Neural cell (in vitro differentiated cells): ENCODE data around the gene MRPL14. TPM values are rescaled to one million over a fixed set of nuclear protein-coding genes. Genes with fewer than 3 reads are reported as not detected.

Experiments
- H2AFZ ChIP-seq: fragments of 200-600, 300-800 bp; sonication (generic), shearing (Covaris generic); 2 replicates; pipeline ENCODE4 v1.6.0; 2014; ENCODE audit warnings: low read depth, mild to moderate bottlenecking, antibody characterized with exemption, low read length, moderate library complexity
- H3F3A ChIP-seq: fragments of 200-600 bp; shearing (Covaris generic); 2 replicates; pipeline ENCODE4 v1.6.1; 2016; ENCODE audit warnings: mild to moderate bottlenecking, moderate library complexity, mixed read lengths, antibody characterized with exemption, low read length; ENCODE audit not compliant: insufficient read depth, poor library complexity, severe bottlenecking
- H3K27ac ChIP-seq: fragments of 200-600, 300-800 bp; sonication (generic), shearing (Covaris generic); 2 replicates; pipeline ENCODE4 v1.5.1; 2014; ENCODE audit warnings: mild to moderate bottlenecking, low read length, moderate library complexity
- H3K27me3 ChIP-seq: fragments of 300-800, 200-600 bp; sonication (generic), shearing (Covaris generic); 2 replicates; pipeline ENCODE4 v1.6.0; 2014; ENCODE audit warnings: mild to moderate bottlenecking, low read depth, low read length, moderate library complexity; ENCODE audit not compliant: insufficient read depth
- H3K36me3 ChIP-seq: fragments of 300-800, 200-600 bp; sonication (generic), shearing (Covaris generic); 2 replicates; pipeline ENCODE4 v1.5.1; 2014; ENCODE audit warnings: mild to moderate bottlenecking, antibody characterized with exemption, low read length, moderate library complexity; ENCODE audit not compliant: insufficient read depth
- H3K4me2 ChIP-seq: fragments of 300-800, 200-600 bp; sonication (generic), shearing (Covaris generic); 2 replicates; pipeline ENCODE4 v1.6.0; 2014; ENCODE audit warnings: mild to moderate bottlenecking, low read length
- H3K4me3 ChIP-seq: fragments of 300-800, 200-600 bp; sonication (generic), shearing (Covaris generic); 2 replicates; pipeline ENCODE4 v1.5.1; 2014; ENCODE audit warnings: mild to moderate bottlenecking, low read length, moderate library complexity
- H3K79me2 ChIP-seq: fragments of 200-600 bp; shearing (Covaris generic); replicated peaks from 2 replicates; pipeline ENCODE4 v1.6.0; 2014; ENCODE audit warnings: mild to moderate bottlenecking, low read length, moderate library complexity; ENCODE audit not compliant: insufficient read depth
- H3K9ac ChIP-seq: fragments of 300-800, 200-600 bp; sonication (generic), shearing (Covaris generic); 2 replicates; pipeline ENCODE4 v1.6.1; 2016; ENCODE audit warnings: mild to moderate bottlenecking, low read length, mixed read lengths
- H3K9me2 ChIP-seq: fragments of 200-600 bp; shearing (Covaris generic); 2 replicates; pipeline ENCODE4 v1.6.1; 2016; ENCODE audit warnings: mild to moderate bottlenecking, low read length, mixed read lengths; ENCODE audit not compliant: insufficient read depth
- H3K9me3 ChIP-seq: fragments of 200-600, 300-800 bp; sonication (generic), shearing (Covaris generic); 2 replicates; pipeline ENCODE4 v1.6.1; 2016; ENCODE audit warnings: mild to moderate bottlenecking, mixed run types, low read length, moderate library complexity, mixed read lengths
- H4K20me1 ChIP-seq: fragments of 200-600 bp; shearing (Covaris generic); 2 replicates; pipeline ENCODE4 v1.6.1; 2016; ENCODE audit warnings: mild to moderate bottlenecking, mixed run types; ENCODE audit not compliant: insufficient read depth
- EP300 ChIP-seq: fragments of 450-650 bp; conservative IDR thresholded peaks from 2 replicates; pipeline ENCODE4 v1.6.1; 2014; ENCODE audit warnings: antibody characterized with exemption, mild to moderate bottlenecking, moderate library complexity; ENCODE audit not compliant: poor library complexity, severe bottlenecking
- EZH2 ChIP-seq: fragments of 200-600, 300-800 bp; shearing (Covaris generic), sonication (generic); IDR thresholded peaks from 2 replicates; pipeline ENCODE4 v1.6.1; 2014; ENCODE audit warnings: antibody characterized with exemption, low read length, borderline replicate concordance, mild to moderate bottlenecking; ENCODE audit not compliant: insufficient read depth, poor library complexity, severe bottlenecking
- MXI1 ChIP-seq: fragments of 450-650 bp; conservative IDR thresholded peaks from 2 replicates; pipeline ENCODE4 v1.6.1; 2014; ENCODE audit warnings: antibody characterized with exemption, mild to moderate bottlenecking; ENCODE audit not compliant: poor library complexity, severe bottlenecking
- POLR2AphosphoS5 ChIP-seq: IDR thresholded peaks from 2 replicates; pipeline ENCODE4 v1.6.1; 2012
- RAD21 ChIP-seq: fragments of 450-650 bp; conservative IDR thresholded peaks from 2 replicates; pipeline ENCODE4 v1.6.1; 2014; ENCODE audit warnings: antibody characterized with exemption, mild to moderate bottlenecking, moderate library complexity
- SMC3 ChIP-seq: fragments of 450-650 bp; conservative IDR thresholded peaks from 2 replicates; pipeline ENCODE4 v1.6.1; 2014; ENCODE audit warnings: antibody characterized with exemption, mild to moderate bottlenecking, moderate library complexity; ENCODE audit not compliant: poor library complexity
- TAF1 ChIP-seq: IDR thresholded peaks from 2 replicates; pipeline ENCODE4 v1.6.1; 2012; ENCODE audit warnings: low read depth
- polyA plus RNA-seq: library from polyadenylated mRNA; depleted of rRNA; stranded (reverse); fragments of >200 nt; gene quantifications from 2 replicates; pipeline ENCODE4 v1.2.3, GENCODE V29; 2014
- TF ChIP-seq, protein P1 (sequence below): fragments of 450-650 bp; IDR thresholded peaks from 2 replicates; pipeline ENCODE4 v1.5.1; 2014; ENCODE audit warnings: antibody characterized with exemption, mild to moderate bottlenecking, moderate library complexity; ENCODE audit not compliant: poor library complexity, severe bottlenecking
- TF ChIP-seq, protein P2 (sequence below): IDR thresholded peaks from 2 replicates; pipeline ENCODE4 v1.6.1; 2012; ENCODE audit warnings: borderline replicate concordance

MRPL14 gene
- polyA plus RNA-seq, 1 donor from 2014 or later = 66.4 TPM

DNA sequence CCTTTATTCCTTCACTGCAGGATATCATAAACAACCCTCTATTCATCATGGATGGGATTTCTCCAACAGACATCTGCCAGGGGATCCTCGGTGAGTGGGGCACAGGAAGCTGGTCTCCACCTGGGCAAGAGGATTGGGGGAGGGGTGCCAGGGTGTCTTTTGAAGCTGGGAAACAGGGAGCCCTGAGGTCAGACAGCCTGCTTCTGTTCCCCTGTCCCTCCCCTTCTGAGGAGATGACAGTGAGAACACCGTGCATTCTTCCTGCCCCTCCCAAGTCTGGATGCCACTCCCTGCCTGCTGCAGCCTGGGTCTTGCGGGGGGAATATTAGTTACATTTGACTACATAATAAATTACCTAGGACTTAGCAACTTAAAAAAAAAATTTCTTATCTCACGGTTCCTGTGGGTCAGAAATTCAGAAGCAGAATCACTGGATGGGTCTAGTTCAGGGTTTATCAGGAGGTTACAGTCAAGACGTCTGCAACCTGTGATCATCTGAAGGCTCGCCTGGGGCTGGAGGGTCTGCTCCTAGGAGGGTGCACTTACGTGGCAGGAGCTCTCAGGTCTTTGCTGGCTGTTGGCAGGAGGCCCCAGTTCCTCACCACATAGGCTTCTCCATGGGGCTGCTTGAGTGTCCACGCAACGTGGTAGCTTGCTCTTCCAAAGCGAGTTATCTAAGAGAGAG, 42.8 kb upstream of the MRPL14 start:
- Histone ChIP-seq H3K9me3 (no peaks in the 10 kb centered on the region), H3K36me3 (no peaks in the 10 kb centered on the region), H2AFZ (no peak overlapping the region), H3K79me2 (no peaks in the 10 kb centered on the region), H3K4me3 (no peak overlapping the region), H3F3A (no peaks in the 10 kb centered on the region), H3K9me2 (no peaks in the 10 kb centered on the region), H4K20me1 (no peaks in the 10 kb centered on the region), H3K9ac (no peak overlapping the region), H3K4me2 (no peak overlapping the region), H3K27ac (no peak overlapping the region), H3K27me3 (no peaks in the 10 kb centered on the region)
- TF ChIP-seq, protein P1, sequence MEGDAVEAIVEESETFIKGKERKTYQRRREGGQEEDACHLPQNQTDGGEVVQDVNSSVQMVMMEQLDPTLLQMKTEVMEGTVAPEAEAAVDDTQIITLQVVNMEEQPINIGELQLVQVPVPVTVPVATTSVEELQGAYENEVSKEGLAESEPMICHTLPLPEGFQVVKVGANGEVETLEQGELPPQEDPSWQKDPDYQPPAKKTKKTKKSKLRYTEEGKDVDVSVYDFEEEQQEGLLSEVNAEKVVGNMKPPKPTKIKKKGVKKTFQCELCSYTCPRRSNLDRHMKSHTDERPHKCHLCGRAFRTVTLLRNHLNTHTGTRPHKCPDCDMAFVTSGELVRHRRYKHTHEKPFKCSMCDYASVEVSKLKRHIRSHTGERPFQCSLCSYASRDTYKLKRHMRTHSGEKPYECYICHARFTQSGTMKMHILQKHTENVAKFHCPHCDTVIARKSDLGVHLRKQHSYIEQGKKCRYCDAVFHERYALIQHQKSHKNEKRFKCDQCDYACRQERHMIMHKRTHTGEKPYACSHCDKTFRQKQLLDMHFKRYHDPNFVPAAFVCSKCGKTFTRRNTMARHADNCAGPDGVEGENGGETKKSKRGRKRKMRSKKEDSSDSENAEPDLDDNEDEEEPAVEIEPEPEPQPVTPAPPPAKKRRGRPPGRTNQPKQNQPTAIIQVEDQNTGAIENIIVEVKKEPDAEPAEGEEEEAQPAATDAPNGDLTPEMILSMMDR = no peak
- TF ChIP-seq POLR2AphosphoS5 (no peak), EZH2 (no peak), TAF1 (no peak), MXI1 (no peak), RAD21 (no peak), SMC3 (no peak), EP300 (no peak)
- TF ChIP-seq, protein P2, sequence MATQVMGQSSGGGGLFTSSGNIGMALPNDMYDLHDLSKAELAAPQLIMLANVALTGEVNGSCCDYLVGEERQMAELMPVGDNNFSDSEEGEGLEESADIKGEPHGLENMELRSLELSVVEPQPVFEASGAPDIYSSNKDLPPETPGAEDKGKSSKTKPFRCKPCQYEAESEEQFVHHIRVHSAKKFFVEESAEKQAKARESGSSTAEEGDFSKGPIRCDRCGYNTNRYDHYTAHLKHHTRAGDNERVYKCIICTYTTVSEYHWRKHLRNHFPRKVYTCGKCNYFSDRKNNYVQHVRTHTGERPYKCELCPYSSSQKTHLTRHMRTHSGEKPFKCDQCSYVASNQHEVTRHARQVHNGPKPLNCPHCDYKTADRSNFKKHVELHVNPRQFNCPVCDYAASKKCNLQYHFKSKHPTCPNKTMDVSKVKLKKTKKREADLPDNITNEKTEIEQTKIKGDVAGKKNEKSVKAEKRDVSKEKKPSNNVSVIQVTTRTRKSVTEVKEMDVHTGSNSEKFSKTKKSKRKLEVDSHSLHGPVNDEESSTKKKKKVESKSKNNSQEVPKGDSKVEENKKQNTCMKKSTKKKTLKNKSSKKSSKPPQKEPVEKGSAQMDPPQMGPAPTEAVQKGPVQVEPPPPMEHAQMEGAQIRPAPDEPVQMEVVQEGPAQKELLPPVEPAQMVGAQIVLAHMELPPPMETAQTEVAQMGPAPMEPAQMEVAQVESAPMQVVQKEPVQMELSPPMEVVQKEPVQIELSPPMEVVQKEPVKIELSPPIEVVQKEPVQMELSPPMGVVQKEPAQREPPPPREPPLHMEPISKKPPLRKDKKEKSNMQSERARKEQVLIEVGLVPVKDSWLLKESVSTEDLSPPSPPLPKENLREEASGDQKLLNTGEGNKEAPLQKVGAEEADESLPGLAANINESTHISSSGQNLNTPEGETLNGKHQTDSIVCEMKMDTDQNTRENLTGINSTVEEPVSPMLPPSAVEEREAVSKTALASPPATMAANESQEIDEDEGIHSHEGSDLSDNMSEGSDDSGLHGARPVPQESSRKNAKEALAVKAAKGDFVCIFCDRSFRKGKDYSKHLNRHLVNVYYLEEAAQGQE = no peak

DNA sequence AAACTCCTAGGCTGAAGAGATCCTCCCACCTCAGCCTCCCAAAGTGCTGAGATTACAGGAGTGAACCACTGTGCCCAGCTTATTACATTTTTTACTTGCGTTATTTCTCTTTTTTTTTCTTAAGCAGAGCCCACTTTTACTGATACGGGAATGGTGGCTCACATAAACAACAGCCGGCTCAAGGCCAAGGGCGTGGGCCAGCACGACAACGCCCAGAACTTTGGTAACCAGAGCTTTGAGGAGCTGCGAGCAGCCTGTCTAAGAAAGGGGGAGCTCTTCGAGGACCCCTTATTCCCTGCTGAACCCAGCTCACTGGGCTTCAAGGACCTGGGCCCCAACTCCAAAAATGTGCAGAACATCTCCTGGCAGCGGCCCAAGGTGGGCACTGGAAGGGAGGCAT, 41.9 kb upstream of the MRPL14 start:
- Histone ChIP-seq H3K27ac (no peak overlapping the region), H3K4me2 (no peak overlapping the region), H3K4me3 (no peak overlapping the region), H3K9me3 (no peaks in the 10 kb centered on the region), H3K79me2 (no peaks in the 10 kb centered on the region), H3F3A (no peaks in the 10 kb centered on the region), H4K20me1 (no peaks in the 10 kb centered on the region), H3K27me3 (no peaks in the 10 kb centered on the region), H3K9me2 (no peaks in the 10 kb centered on the region), H3K9ac (no peak overlapping the region), H3K36me3 (no peaks in the 10 kb centered on the region), H2AFZ (no peak overlapping the region)
- TF ChIP-seq MXI1 = no peak
- TF ChIP-seq EP300 = no peak
- TF ChIP-seq POLR2AphosphoS5 = no peak
- TF ChIP-seq, protein P1 = no peak
- TF ChIP-seq TAF1 = no peak
- TF ChIP-seq SMC3 = no peak
- TF ChIP-seq RAD21 = no peak
- no peak for TF ChIP-seq EZH2
- TF ChIP-seq, protein P2 = no peak
